GM12891 (cell line): Measurements from ENCODE around the gene RPS4Y1.

Experiments used
- PAX5 ChIP-seq: IDR thresholded peaks from 2 replicates; pipeline ENCODE4 v1.6.1; 2011; ENCODE audit warnings: low read length, moderate library complexity, mild to moderate bottlenecking; ENCODE audit not compliant: insufficient read depth, severe bottlenecking
- POLR2A ChIP-seq: IDR thresholded peaks from 2 replicates; pipeline ENCODE4 v1.6.1; 2011; ENCODE audit warnings: low read depth, low read length, control low read depth
- POLR2AphosphoS5 ChIP-seq: IDR thresholded peaks from 2 replicates; pipeline ENCODE4 v1.6.1; 2011; ENCODE audit warnings: low read depth, low read length, control low read depth
- POU2F2 ChIP-seq: IDR thresholded peaks from 2 replicates; pipeline ENCODE4 v1.6.1; 2011; ENCODE audit warnings: low read depth, mild to moderate bottlenecking, control low read depth, low read length, moderate library complexity
- SPI1 ChIP-seq: IDR thresholded peaks from 2 replicates; pipeline ENCODE4 v1.6.1; 2011; ENCODE audit warnings: low read depth, low read length, control low read depth
- TAF1 ChIP-seq: IDR thresholded peaks from 2 replicates; pipeline ENCODE4 v1.6.1; 2011; ENCODE audit warnings: low read depth, low read length, control low read depth

- TF ChIP-seq POLR2A (no peak), POLR2AphosphoS5 (no peak), TAF1 (no peak), SPI1 (no peak), PAX5 (no peak), POU2F2 (no peak)
These were observed 44.4 kb upstream of the RPS4Y1 start for GRCh38 chrY:2796977-2797523.
